SK-N-SH (cell line): Measurements from ENCODE around the gene NR1H2.

ENCODE experiments used
- FOXJ3 ChIP-seq: sonication (generic); formaldehyde crosslinking; IDR thresholded peaks from 2 replicates; pipeline ENCODE4 v1.5.1; 2020; ENCODE audit warnings: mild to moderate bottlenecking, missing genetic modification reagents
- NFIC ChIP-seq: IDR thresholded peaks from 2 replicates; pipeline ENCODE4 v1.4.0; 2012; ENCODE audit warnings: borderline replicate concordance
- RAD21 ChIP-seq: IDR thresholded peaks from 2 replicates; pipeline ENCODE4 v1.6.1; 2012; ENCODE audit warnings: mild to moderate bottlenecking, low read length
- YY1 ChIP-seq: IDR thresholded peaks from 2 replicates; pipeline ENCODE4 v1.4.0; 2012; ENCODE audit warnings: low read depth, mild to moderate bottlenecking
- TF ChIP-seq, protein P1 (sequence below): fragments of 200-600 bp; sonication (generic); IDR thresholded peaks from 2 replicates; pipeline ENCODE4 v1.6.1; 2017; ENCODE audit warnings: antibody characterized with exemption, mild to moderate bottlenecking, moderate library complexity

- TF ChIP-seq FOXJ3 (no peak), NFIC (no peak), YY1 (no peak), RAD21 (no peak)
- TF ChIP-seq, protein P1, sequence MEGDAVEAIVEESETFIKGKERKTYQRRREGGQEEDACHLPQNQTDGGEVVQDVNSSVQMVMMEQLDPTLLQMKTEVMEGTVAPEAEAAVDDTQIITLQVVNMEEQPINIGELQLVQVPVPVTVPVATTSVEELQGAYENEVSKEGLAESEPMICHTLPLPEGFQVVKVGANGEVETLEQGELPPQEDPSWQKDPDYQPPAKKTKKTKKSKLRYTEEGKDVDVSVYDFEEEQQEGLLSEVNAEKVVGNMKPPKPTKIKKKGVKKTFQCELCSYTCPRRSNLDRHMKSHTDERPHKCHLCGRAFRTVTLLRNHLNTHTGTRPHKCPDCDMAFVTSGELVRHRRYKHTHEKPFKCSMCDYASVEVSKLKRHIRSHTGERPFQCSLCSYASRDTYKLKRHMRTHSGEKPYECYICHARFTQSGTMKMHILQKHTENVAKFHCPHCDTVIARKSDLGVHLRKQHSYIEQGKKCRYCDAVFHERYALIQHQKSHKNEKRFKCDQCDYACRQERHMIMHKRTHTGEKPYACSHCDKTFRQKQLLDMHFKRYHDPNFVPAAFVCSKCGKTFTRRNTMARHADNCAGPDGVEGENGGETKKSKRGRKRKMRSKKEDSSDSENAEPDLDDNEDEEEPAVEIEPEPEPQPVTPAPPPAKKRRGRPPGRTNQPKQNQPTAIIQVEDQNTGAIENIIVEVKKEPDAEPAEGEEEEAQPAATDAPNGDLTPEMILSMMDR, result no peak
Measured at GRCh38 chr19:50401605-50402450, 25.6 kb downstream of the NR1H2 start.
